GM21526 (cell line): ENCODE measurements around the gene PLA2G4D.

Experiments
- ATAC-seq: cut with Tn5 transposase; IDR thresholded peaks from one replicate; pipeline ENCODE4 v1.9.1; 2021; ENCODE audit warnings: moderate library complexity; ENCODE audit not compliant: unreplicated experiment, low FRiP score

The PLA2G4D gene

GRCh38 chr15:42032376-42033213, 61.8 kb downstream of the PLA2G4D start:
- no peak for ATAC-seq

GRCh38 chr15:42031198-42031915, 63.0 kb downstream of the PLA2G4D start:
- ATAC-seq = no peak

- ATAC-seq = no peak
These were observed 66.8 kb downstream of the PLA2G4D start for GRCh38 chr15:42027521-42027920.

- ATAC-seq = no peak
These were observed 70.1 kb downstream of the PLA2G4D start for GRCh38 chr15:42024303-42024702.

GRCh38 chr15:42021593-42021992, 72.8 kb downstream of the PLA2G4D start:
- ATAC-seq = no peak

- ATAC-seq = no peak
These were observed 73.6 kb downstream of the PLA2G4D start, which contains the start of gene PLA2G4E for GRCh38 chr15:42020713-42021273. TSS of gene PLA2G4E (minus strand) at chr15:42021042. CDS start at chr15:42021030, 12 bp downstream.

GRCh38 chr15:42018306-42019224, 75.8 kb downstream of the PLA2G4D start:
- ATAC-seq = no peak
